Forelimb muscle (tissue), 1 donor: Measurements from ENCODE around the gene PPP2R2C. TPM values are rescaled to one million over a fixed set of nuclear protein-coding genes. Genes with fewer than 3 reads are reported as not detected.

Source experiments
- DNase-seq: peaks from one replicate; pipeline ENCODE4 v3.0.0-alpha.2; 2013; ENCODE audit warnings: low read depth
- polyA plus RNA-seq: library from polyadenylated mRNA; unstranded; fragments of 120-200 nt; gene quantifications from one replicate; pipeline ENCODE4 v1.2.1, GENCODE V29; 2013; ENCODE audit not compliant: insufficient read length

PPP2R2C gene
- polyA plus RNA-seq, 1 donor, result 0.13 TPM

DNA sequence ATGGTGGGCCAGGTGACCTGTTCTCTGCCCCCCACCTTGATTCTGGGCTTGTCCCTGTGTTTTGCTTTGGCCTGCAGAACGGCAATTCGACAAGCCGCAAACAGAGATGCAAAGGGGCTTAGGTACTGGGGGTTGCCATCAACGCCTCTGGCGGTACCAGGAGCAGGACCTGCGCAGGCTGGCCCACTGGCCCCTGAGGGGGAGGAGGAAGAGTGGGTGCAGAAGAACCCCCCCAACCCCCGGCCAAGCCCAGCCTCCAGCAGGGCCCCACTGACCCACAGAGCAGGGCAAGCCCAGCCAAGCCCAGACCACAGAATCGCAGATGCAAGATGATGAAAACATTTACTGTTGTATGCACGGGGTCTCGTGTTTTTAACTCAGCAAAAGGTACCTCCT is 89.4 kb downstream of the PPP2R2C start:
- DNase-seq, result no peak

DNA sequence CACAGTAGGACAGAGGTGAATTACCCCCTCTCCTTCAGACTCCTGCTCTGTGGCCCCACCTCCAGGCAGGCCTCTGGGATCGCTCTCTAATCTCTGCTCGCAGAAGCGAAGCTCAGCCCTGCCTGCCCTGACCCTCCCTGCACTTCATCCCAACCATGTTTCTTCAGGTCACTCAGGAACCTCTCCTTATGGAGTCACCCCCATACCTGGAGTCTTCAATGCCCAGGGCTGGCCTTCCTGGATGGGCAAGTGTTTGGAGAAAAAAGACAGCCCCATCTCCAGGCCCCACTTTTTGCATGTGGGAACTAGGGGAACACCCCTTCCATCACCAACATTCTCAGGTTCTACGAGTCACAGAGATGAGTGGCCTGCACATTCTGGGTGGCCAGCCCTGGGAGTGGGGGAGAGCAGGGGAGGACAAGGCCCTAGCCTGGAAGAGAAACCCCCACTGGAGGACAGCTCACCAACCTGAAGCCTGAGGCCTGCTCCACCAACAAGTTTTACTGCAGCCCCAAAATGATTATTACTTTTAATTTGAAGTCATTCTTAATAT is 90.8 kb downstream of the PPP2R2C start:
- no peak for DNase-seq

DNA sequence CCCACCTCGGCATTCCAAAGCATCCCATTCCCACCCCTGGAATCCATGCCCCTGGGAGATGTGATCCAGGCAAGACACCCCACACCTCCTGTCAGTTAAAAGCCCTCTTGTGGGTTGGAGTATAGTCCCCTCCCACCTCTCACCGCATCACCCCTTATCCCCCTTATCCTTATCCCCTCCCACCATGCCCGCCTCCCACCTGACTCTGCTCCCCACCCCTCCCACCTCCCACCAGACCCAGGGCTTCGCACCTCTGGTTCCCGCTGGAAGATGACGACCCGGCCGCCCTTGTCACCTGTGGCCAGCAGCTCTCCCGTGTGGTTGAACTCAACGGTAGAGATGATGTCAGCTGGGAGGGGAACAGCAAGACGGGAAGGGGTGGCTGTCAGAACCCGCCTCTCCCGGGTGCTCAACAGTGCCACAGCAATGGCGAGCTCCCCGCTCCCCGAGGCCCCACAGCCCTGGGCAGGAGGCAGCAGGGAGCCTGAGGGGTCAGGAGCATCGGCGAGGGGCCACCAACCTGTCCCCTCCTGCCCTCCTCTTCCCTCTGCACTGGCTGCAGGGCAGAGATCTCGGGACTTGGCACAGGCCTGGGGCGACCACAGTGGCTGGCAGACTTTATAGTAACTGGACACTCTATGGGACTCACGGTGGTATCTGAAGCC is 91.5 kb downstream of the PPP2R2C start:
- no peak for DNase-seq

DNA sequence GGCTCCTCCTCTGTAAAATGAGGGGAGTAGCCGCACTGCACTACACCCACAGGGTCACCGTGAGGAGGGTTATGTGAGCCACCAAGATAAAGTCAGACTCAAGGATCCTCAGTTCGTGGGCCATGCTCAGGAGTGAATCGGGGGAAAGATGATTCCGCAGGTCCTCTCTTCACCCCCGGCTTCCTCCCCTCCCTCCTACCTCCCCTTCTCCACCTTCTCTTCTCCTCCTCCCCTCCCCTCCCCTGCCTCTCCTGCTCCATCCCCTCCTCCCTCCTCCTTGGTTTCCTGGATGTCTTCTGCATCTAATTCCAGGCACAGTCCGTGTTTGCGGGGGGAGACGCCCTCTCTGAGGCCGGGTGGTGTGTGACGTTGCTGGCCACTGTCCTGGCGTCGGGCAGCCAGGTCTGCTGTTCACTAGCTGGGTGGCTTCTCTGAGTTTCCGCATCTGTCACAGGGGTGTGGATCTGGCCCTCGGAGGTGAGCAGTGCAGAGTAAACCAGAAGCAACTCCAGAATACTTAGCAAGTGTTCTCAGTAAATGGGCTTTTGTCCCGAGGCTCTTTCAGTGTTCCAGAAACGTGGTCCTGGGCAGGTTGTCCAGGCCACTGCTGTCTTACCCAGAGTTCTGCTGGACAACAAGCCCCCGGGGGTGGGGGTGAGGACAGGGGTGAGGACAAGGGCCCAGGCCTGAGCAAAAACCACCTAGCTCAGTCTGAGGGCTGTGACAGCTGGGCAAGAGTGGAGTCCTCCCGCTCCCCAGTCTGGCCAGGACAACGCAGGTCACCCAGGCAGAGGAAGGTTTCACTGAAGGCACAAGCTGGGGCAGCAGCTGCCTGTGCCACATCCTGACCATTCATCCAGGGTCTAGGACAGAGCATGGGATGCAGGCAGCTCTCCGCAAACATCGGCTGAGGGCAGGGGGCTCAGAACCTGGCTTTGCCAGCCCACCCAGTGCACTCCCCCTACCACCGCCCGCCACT is 92.4 kb downstream of the PPP2R2C start:
- DNase-seq, result no peak

DNA sequence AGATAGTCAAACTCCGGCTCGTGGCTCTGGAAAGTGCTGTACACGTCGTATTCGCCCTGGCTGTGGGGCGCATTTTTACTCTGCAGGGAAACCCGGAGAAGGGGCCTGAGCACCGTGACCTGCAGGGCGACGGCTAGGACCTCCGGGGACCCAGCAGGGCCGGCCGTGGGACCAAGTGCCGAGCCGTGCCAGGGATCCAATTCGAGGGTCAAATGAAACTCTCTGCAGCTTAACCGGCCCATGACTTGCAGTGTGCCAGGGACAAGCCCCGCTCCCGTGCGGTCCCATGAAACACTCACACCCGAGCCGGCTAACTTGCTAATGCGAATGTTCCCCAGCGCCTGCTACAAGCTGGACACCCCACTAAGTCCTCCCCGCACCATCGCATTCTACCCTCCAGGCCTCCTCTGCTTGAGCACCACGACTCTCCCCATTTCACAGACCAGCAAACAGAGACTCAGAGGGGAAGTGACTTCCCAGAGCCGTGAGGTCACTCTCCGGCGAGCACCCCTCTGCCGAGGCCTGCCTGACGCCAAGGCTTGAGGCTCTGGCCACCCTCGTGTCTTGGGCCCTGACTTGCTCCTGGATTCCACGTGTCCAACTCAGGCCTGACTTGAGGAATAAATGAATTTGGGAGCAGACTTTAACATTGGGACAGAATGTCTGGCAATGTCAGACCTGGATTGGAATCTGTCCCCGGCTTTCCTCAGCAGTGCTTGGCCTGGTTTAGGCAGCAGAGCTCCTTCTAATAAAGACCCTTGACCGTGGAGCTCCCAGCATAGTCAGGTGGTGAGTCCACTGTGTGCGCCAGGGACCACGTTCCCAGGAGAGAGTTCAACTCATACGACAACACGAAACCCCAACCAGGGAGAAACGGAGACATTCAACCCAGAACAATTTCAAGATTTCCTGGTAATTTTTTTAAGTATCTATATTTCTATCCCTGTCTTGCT is 93.6 kb downstream of the PPP2R2C start:
- no peak for DNase-seq

DNA sequence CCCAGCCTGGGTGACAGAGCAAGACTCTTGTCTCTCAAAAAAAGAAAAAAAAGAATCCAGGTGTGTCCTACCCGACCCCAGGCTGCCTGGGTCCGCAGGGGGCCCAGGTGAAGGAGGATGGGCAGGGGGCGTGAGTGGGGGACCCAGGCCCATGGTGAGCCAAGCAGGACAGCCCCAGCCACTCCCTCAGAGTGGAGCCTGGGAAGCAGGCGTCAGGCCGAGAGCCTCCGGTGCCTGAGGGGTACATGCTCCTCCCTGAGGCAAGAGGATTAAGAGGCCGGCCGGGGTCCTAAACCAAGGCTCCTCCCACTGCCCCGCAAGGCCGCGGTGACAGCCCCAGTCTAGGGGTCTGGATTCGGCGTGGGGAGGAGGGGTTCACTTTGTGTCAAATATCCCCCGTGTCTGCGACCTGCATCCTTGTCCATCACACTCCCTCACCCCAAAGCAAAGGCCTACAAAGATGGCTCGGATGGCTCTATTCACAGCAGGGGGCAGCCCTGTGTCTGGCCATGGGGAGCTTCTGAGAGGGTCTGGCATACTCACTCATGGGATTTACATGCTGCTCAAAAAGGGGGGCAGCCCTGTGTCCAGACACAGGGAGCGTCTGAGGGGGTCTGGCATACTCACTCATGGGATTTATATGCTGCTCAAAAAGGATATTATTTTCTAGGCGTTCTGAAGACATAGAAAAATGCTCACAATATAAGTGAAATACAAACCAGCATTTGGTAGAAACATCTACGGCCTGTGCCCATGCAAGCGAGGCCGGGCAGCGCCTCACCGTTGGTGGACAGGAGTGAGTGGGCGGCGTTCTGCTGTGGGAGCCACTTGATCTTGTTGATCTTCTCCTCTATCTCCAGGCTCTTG is 94.6 kb downstream of the PPP2R2C start:
- DNase-seq, result no peak

DNA sequence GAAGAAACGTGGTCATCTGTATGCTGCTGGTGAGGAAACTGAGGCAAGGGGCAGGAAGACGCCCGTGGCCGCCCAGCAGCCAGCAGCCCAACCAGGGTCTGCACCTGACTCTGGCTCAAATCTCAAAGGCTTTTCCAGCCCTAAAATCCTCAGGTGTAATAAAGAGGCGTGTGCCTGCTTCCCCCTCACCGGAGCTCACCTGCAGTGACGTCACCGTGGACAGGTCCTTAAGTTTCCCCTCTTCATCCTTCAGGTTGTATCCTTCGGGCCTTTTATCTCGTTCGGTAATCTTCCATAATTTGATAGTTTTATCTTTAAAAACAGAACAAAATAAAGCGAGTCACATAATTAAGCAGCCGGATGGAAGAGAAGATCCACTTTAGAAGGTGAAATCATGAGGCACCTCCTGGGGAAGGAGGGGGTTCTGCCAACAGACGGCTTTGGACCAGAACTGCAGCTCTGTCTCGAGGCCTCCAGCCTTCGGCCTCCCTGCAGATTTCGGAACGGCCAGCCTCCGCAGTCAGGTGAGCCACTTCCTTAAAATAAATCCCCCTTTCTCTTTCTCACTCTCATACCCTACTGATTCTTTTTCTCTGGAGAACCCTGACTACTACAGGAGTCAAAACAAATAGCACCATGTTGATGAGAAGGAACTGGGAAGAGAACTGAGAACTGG is 96.7 kb downstream of the PPP2R2C start:
- DNase-seq, result no peak

DNA sequence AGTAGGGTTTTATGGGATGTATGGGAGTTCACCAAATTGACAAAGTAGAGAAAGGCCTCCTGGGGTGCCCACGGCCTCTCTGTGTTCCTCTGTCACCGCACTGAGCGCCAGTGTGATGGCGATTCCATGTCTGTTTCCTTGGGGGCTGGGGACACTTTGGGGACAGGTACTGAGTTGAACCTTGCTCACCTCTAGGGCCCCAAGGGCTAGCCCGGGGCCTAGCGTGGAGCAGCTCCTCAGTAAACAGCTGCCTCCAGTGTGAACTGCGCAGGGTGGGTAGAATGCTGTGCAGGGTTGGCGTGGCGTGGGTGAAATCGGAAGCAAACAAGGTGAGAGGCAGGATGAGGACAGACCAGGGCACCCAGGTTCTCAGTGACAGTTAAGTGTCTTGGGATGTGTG is 97.8 kb downstream of the PPP2R2C start:
- DNase-seq, result no peak

DNA sequence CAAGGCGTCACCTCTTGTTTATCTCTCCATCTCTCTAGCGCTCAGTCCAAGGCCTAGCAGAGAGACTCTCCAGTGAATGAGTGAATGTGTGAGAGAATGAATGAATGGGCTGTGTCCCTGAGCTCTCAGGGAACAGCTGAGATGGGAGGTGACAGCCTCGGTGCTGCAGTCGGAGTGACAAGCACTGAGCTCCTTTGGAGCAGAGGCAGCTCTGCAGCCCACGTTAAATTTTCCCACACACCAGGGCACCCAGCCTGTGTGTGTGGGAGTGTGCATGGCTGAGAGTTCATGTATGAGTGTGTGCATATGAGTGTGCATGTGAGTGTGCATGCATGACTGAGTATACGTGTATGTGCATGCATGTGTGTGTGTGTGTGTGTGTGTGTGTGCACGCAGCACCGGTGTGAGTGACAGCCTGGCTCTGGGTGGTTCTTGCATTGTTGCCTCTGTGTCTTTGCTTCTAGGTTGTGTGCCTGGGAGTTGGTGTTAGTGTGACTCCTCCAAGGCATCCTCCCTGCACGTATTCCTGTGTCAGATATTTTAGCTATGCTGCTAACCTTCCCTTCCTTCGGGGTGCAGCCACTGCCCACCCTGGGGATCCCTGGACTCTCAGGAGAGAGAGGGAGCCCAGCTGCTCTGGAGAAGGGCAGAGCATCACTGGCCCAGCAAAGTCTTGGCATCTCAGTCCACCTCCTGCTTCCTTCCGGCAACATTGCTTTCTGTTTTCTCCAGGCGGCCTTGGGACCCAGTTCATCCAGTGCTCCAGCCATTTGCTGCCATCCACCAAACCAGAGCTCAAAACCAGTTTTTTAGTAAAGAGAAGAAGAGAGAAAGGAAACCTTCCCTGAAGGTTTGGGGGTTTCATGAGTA is 98.6 kb downstream of the PPP2R2C start:
- DNase-seq, result no peak

DNA sequence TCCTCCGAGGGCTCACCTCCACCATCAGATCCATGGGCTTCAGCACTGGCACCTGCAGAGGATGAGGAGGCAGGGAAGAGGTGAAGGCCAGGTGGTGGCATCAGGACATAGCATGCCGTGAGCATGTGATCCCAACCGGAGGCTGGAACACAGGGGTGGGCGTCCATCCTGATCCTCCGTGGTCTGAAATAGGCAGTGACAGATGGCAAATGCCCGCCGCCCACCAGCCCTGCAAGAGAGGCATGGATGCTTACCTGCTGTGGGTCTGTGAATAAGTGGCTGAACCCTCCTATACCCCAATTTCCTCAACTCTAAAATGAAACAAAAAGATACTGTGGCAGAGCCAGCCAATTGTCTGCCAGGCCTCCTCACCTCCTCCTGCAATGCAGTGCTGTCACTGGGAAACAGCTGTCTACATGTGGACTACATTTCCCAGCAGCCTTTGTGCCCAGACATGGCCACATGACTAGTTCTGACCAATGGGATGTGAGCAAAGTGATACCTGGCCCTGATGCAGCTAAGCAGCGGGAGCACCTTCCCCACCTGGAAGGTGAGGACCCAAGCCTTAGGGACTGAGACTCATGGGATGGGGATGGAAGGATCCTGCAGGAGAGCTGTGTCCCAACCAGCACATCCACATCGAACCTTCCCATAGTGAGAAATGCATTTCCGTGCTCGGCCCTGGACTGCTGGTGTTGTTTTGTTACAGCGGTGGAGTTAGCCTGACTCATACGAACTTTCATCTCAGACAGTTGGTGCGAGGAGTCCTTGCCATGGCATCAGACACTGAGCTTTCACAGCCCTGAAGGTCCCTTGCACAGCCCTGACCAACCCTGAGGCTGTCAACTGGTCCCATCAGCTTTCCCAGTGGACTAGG is 99.5 kb downstream of the PPP2R2C start:
- no peak for DNase-seq

DNA sequence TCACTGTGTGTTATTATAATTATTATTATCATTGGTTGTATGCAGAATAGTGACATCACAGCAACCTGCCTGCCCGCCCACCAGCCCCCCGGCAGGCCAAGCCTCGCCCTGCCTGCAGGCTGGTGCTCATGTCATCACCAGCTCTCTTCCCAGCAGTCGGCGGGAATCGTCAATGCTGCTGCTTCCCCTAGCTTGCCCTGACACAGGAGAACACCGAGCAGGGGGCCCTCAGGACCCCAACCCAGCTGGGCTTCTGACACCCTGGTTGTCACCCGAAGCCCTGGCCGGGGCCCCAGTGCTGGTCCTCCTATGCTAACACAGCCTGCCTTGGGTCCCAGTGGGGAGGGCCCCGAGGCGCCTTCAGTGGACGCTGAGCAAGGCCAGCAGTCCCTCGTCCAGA is 100.6 kb downstream of the PPP2R2C start:
- DNase-seq, result no peak

DNA sequence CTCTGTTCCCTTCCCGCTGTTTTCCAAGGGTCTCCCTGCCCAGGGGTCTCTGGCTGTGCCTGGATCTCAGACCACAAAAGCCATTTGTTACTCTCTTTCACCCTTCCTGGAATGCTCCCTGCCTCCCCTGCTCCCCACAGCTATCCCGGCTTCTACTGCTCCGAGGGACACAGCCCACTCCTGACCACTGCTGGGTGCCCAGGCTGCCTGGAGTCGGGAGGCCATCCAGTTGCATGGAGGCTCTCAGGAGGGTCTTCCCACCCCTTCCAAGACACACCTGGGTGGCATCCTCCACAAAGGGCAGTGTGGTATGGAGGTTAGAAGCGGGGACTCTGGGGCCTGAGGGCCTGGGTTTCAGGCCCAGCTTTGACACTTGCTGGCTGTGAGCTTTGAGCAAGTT is 101.1 kb downstream of the PPP2R2C start:
- no peak for DNase-seq

DNA sequence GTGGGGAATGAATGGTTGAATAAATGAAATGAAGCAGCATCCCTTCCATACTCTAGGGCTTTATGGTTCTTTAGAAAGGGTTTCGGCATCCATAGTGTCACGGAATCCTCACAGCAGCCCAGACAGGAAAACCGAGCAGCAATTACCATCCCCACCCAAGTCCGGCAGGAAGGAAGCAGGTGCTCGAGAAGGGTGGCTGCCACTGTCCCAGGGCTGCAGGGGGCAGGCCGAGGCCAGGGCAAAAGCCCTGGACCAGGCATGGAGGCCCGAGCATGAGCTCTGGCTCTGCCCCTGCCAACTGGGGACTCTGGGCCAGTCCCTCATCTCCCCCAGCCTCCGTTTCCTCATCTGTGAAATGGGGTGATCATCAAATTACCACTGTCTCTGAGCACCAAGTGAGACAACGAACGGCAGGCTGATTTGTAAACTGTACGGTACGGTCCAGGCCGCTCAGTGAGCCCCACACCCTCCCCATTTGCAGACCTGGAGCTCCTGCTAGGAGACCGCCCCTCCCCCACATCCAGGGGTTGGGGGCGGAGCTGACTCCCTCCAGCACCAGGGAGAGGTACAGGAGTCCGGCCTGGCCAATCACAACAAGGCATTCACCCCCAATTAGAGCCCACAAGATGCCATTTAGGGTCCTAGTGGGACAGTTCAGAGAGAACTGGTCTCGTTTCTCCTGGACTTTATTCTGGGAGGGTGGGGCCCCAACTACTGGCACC is 102.3 kb downstream of the PPP2R2C start:
- DNase-seq, result no peak

DNA sequence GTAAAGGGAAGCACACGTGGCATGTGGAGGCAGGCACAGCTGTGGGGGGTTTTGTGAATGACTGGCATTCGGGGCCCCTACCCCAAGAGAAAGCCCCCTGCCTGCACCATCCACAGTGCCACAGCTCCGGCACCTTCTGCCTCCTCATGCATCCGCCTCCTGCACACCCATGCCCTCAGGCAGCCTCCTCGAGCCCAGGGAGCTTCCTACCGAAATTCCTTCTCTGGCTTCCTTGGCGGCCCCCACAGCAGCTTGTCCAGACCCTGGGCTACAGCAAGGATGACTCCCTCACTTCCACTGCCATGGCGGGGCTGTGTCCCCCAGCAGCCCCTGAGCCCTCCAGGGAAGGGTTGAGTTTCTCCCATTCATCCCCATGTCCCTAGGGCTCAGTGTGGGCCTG is 102.9 kb downstream of the PPP2R2C start:
- DNase-seq, result no peak

DNA sequence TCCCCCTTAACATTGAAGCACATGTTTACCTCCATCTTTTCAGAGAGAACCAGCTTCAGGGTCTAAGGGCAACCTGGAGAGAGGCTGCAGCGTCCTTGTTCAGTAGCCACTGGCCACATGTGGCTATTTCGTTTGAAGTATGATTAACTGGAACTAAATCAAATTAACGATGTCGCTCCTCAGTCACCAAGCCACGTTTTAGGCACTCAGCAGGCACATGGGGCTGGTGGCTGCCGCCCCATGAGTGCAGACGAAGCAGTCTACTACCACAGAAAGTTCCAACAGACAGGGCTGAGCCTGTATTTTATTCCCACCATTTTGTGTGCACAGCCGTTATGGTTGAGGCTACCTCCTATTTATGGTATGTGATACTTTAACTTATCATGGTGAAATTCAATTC is 103.4 kb downstream of the PPP2R2C start:
- no peak for DNase-seq

DNA sequence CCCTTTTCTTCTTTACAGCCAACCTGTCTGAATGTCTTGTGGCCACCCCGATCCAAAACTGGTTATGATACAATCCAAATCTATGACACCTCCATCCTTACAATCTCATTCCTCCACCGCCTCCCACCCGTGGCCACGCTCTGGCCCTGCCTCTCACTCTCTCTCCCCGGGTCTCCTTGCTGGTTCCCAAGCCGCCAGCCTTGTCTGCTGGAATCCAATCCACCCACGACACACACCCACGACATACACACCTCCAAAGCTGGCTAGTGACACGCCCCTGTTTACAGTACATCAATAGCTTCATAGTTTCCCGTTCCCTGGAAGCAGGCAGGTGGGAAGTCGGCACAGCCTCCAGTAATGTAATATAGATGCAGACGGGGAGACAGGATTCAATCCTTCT is 103.8 kb downstream of the PPP2R2C start:
- no peak for DNase-seq

DNA sequence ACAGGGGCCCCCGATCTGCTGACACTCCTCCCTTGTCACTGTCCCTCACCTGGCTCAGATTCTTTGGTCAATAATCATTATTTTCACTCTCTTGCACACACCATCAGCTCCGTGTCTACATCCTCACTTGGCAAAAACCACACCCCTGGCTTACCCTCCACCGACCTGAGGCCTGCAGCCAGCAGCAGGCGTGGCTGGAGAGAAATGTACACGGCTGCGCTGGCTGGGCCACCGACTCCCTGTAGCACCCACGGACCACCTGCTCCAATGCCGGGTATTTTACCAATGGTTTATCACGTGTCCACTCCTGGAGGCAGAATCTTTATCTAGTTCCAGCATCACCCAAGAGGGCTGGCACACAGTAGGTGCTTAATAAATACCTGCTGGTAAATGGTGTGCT is 104.3 kb downstream of the PPP2R2C start:
- no peak for DNase-seq
